ENCODE measurements around the gene ZG16.

GRCh38 chr16:29743475-29743826 is 34.6 kb upstream of the ZG16 start:
- no peak for TF ChIP-seq TAF1 (IDR thresholded peaks at IDR 0.05; ENCODE audit: borderline replicate concordance, insufficient read depth, low read length)
- TF ChIP-seq REST (IDR thresholded peaks at IDR 0.05; ENCODE audit: insufficient read depth in 1 of 2, low read depth in 2 of 2, low read length in 2 of 2) = no peak
- no peak for TF ChIP-seq POLR2AphosphoS5 (IDR thresholded peaks at IDR 0.05; ENCODE audit: low read depth, low read length)
